GM19452 (cell line): ENCODE measurements around the gene NELFE.
A peak's percentile ranks its signal among the peaks of the same experiment; 100 is the strongest.
"Not testable (repeated sequence)": the region's sequence is repeated elsewhere in the genome, so short reads cannot be mapped to it uniquely, and the experiment has no call there.

Experiments used
- ATAC-seq: cut with Tn5 transposase; IDR thresholded peaks from one replicate; pipeline ENCODE4 v1.9.1; 2021; ENCODE audit not compliant: unreplicated experiment

Gene NELFE

GRCh38 chr6:31919624-31920303, 39.0 kb downstream of the NELFE start:
- no peak for ATAC-seq

- ATAC-seq, result no peak
Measured at GRCh38 chr6:31918069-31918720, 40.6 kb downstream of the NELFE start.

GRCh38 chr6:31915756-31916155, 43.0 kb downstream of the NELFE start:
- ATAC-seq, result no peak

- ATAC-seq, result no peak
Measured at GRCh38 chr6:31915351-31915750, 43.4 kb downstream of the NELFE start.

GRCh38 chr6:31911826-31912585, 46.8 kb downstream of the NELFE start:
- no peak for ATAC-seq

- ATAC-seq, result not testable (repeated sequence)
Measured at GRCh38 chr6:31909298-31909697, 49.5 kb downstream of the NELFE start.

GRCh38 chr6:31908791-31909190, 50.0 kb downstream of the NELFE start:
- ATAC-seq, result peak; percentile 78

GRCh38 chr6:31908255-31908654, 50.5 kb downstream of the NELFE start:
- ATAC-seq, result not testable (repeated sequence)

- no peak for ATAC-seq
Measured at GRCh38 chr6:31907158-31907813, 51.5 kb downstream of the NELFE start.

GRCh38 chr6:31906727-31907126, 52.0 kb downstream of the NELFE start:
- ATAC-seq, result not testable (repeated sequence)

- no peak for ATAC-seq
Measured at GRCh38 chr6:31906122-31906521, 52.6 kb downstream of the NELFE start.

GRCh38 chr6:31905041-31905440, 53.7 kb downstream of the NELFE start:
- no peak for ATAC-seq

GRCh38 chr6:31903957-31904356, 54.8 kb downstream of the NELFE start:
- no peak for ATAC-seq
